Measurements from ENCODE around the gene PHKG1.
"Not testable (repeated sequence)": the region's sequence is repeated elsewhere in the genome, so short reads cannot be mapped to it uniquely, and the experiment has no call there.

The PHKG1 gene

GRCh38 chr7:56081626-56082340 is 11.0 kb downstream of the PHKG1 start:
- no peak for DNase-seq

GRCh38 chr7:56080726-56081435 is 11.9 kb downstream of the PHKG1 start:
- DNase-seq: not testable (repeated sequence)

- peak; percentile 84 for DNase-seq
Measured at GRCh38 chr7:56079450-56080185, 13.1 kb downstream of the PHKG1 start.

GRCh38 chr7:56078196-56078595 is 14.6 kb downstream of the PHKG1 start:
- DNase-seq: no peak

GRCh38 chr7:56077681-56078080 is 15.1 kb downstream of the PHKG1 start:
- no peak for DNase-seq

- peak; percentile 63 for DNase-seq
Measured at GRCh38 chr7:56074371-56074791, 18.4 kb downstream of the PHKG1 start.

GRCh38 chr7:56066376-56066775 is 26.4 kb downstream of the PHKG1 start:
- DNase-seq: not testable (repeated sequence)

- DNase-seq: peak; percentile 85
Measured at GRCh38 chr7:56063882-56064625, 28.7 kb downstream of the PHKG1 start, which contains the start of gene SUMF2. SUMF2 (plus strand) TSS chr7:56064286; CDS start chr7:56064312, 26 bp downstream.

GRCh38 chr7:56063500-56063881 is 29.3 kb downstream of the PHKG1 start:
- DNase-seq: no peak

- DNase-seq: no peak
Measured at GRCh38 chr7:56062382-56062781, 30.4 kb downstream of the PHKG1 start.

- no peak for DNase-seq
Measured at GRCh38 chr7:56053993-56054392, 38.8 kb downstream of the PHKG1 start.

GRCh38 chr7:56053379-56053778 is 39.4 kb downstream of the PHKG1 start:
- no peak for DNase-seq

- DNase-seq: peak; percentile 98
Measured at GRCh38 chr7:56051339-56052191, 41.2 kb downstream of the PHKG1 start, which contains the start of the genes CCT6A and PSPH. CCT6A (plus strand) TSS chr7:56051765; CDS start chr7:56051849, 84 bp downstream. PSPH (minus strand) TSS chr7:56051444; CDS start chr7:56021212, 30,232 bp downstream.

- DNase-seq: no peak
Measured at GRCh38 chr7:56051053-56051338, 41.8 kb downstream of the PHKG1 start.

- peak; percentile 49 for DNase-seq
Measured at GRCh38 chr7:56048763-56049162, 44.0 kb downstream of the PHKG1 start.

GRCh38 chr7:56048245-56048644 is 44.5 kb downstream of the PHKG1 start:
- no peak for DNase-seq

- DNase-seq: not testable (repeated sequence)
Measured at GRCh38 chr7:56047446-56048116, 45.2 kb downstream of the PHKG1 start.

GRCh38 chr7:56046721-56047445 is 45.9 kb downstream of the PHKG1 start:
- no peak for DNase-seq

- not testable (repeated sequence) for DNase-seq
Measured at GRCh38 chr7:56045758-56046157, 47.0 kb downstream of the PHKG1 start.

- DNase-seq: no peak
Measured at GRCh38 chr7:56040730-56041129, 52.0 kb downstream of the PHKG1 start.
